ENCODE measurements around the gene RAPGEF4.

GRCh38 chr2:172949522-172949921 is 213.9 kb downstream of the RAPGEF4 start:
- TF ChIP-seq TAF1 (IDR thresholded peaks at IDR 0.05; ENCODE audit: control insufficient read depth, extremely low read depth, insufficient read depth, low read length, severe bottlenecking) (no peak), ZBTB1 (CRISPR knock-in tag; IDR thresholded peaks at IDR 0.05; ENCODE audit: borderline replicate concordance, low read depth) (no peak), TRIM28 (IDR thresholded peaks at IDR 0.05) (no peak), ZBTB12 (CRISPR knock-in tag; IDR thresholded peaks at IDR 0.05) (no peak), ZNF316 (IDR thresholded peaks at IDR 0.05) (no peak), STAT5A (IDR thresholded peaks at IDR 0.05; ENCODE audit: borderline replicate concordance, low read length) (no peak), GABPB1 (CRISPR knock-in tag; IDR thresholded peaks at IDR 0.05) (no peak), BCL6 (CRISPR knock-in tag; IDR thresholded peaks at IDR 0.05) (no peak), ZKSCAN1 (IDR thresholded peaks at IDR 0.05; ENCODE audit: low read depth, low read length) (no peak), ZNF436 (CRISPR knock-in tag; IDR thresholded peaks at IDR 0.05) (no peak)

All from K562 (cell line).